Body of pancreas (tissue), 4 donors: ENCODE data around the gene HPSE2.

Source experiments
- CTCF ChIP-seq, 7 experiments: fragments of 450-650 bp in 4 of 7; fragments of 200-600 bp in 3 of 7; sonication (generic) in 3 of 7; IDR thresholded peaks; one replicate each; pipeline ENCODE4 v1.5.1; 2016 to 2019; ENCODE audit warnings: antibody characterized with exemption in 7 of 7
- POLR2A ChIP-seq, 3 donors: fragments of 450-650 bp; IDR thresholded peaks; one replicate each; pipeline ENCODE4 v1.6.1; 2016; ENCODE audit warnings: antibody characterized with exemption in 3 of 3, mild to moderate bottlenecking in 2 of 3

- TF ChIP-seq CTCF (IDR thresholded peaks at IDR 0.05) (no peak), POLR2A (IDR thresholded peaks at IDR 0.05) (no peak)
Measured at GRCh38 chr10:98910546-98910945, 325.1 kb downstream of the HPSE2 start.
